ENCODE measurements around the gene TANGO2. TPM values are rescaled to one million over a fixed set of nuclear protein-coding genes. Genes with fewer than 3 reads are reported as not detected.

Gene TANGO2
- total and polyA plus RNA-seq, 2 of the 8 experiments (the other 6 are each of a cell fraction or from before 2014, with no cell fraction given) = 10.1 to 18.4 TPM

GRCh38 chr22:19974935-19975706 lies 45.8 kb upstream of the TANGO2 start:
- 76% methylated on average over 12 of the region's 13 CpGs; no CpG with 5 or more reads in 1 of the 2 experiments for WGBS, 2 experiments (ENCODE audit: extremely low coverage in 1 of 2, insufficient coverage in 1 of 2, insufficient read length in 1 of 2, insufficient replicate concordance in 2 of 2, low coverage in 1 of 2, low lambda C conversion rate in 2 of 2, missing lambda C conversion rate in 1 of 2)
- POLR2A ChIA-PET (ENCODE audit: partially characterized antibody) = interaction anchor here (0.8 to 2.6 kb wide), 8 partner anchors 11 to 146 kb away, joined by 3 to 13 read pairs (median 3); partner anchors contain the start of gene DGCR8
- H3K4me2 ChIP-seq (ENCODE audit: insufficient read depth in 1 of 2, low read depth in 2 of 2, low read length in 2 of 2) = peak overlapping the region; percentile 20 to 55; a peak in 2 of 4 replicates

More at GRCh38 chr22:19974935-19975706, 45.8 kb upstream of the TANGO2 start:
- H2BK15ac ChIP-seq (ENCODE audit: low read length) = 0 out of 2 replicates have a peak overlapping the region, but pooled peaks have one; percentile 3
- no peak overlapping the region for H4K5ac ChIP-seq (ENCODE audit: insufficient read length, low read depth, low read length)
- no peak overlapping the region for H3K4ac ChIP-seq (replicated peaks; ENCODE audit: insufficient read length, low read depth, low read length)
- peak overlapping the region; percentile 18 for H4K91ac ChIP-seq (replicated peaks; ENCODE audit: insufficient read length, low read length)
- peak overlapping the region; percentile 41; the same call in 1 of the 2 replicates for H2AK5ac ChIP-seq (ENCODE audit: low read depth, low read length)
- no peaks in the 10 kb centered on the region for H3K9me3 ChIP-seq (ENCODE audit: insufficient read depth in 2 of 2, low read depth in 1 of 2, low read length in 1 of 2)
- H3K9ac ChIP-seq (replicated peaks in 1 of 4; ENCODE audit: extremely low read depth in 1 of 4, low read depth in 3 of 4, low read length in 3 of 4) = peak overlapping the region in 3 of 4 experiments; percentile 6 to 51 (median 21); a peak in 5 of 7 replicates
- peaks cover 7 to 42% (median 15%) of the 10 kb centered on the region in 4 experiments; a peak in 6 of 8 replicates for H3K36me3 ChIP-seq (ENCODE audit: control insufficient read depth in 2 of 4, insufficient read depth in 4 of 4, low read length in 3 of 4)
- peak overlapping the region; percentile 50; the same call in 1 of the 2 replicates for H2BK12ac ChIP-seq (ENCODE audit: low read depth, low read length)
- no peaks in the 10 kb centered on the region for H3K79me1 ChIP-seq (ENCODE audit: low read depth, low read length)
- no peak overlapping the region for H3K23ac ChIP-seq (ENCODE audit: insufficient read length)
- H2BK120ac ChIP-seq (replicated peaks; ENCODE audit: low read depth, low read length) = no peak overlapping the region
- H3K79me2 ChIP-seq (ENCODE audit: control insufficient read depth in 1 of 2, insufficient read depth in 2 of 2, low read length in 2 of 2) = no peaks in the 10 kb centered on the region
- peak overlapping the region; percentile 81 for H3K27ac ChIP-seq (ENCODE audit: low read depth, low read length)
- DNase-seq (ENCODE audit: low read depth in 1 of 2, low spot score in 2 of 2) = no peak
- H3K56ac ChIP-seq (replicated peaks; ENCODE audit: insufficient read length, low read depth, low read length) = no peak overlapping the region
- H3K14ac ChIP-seq (ENCODE audit: insufficient read length) = no peak overlapping the region
- no peaks in the 10 kb centered on the region for H3K27me3 ChIP-seq (replicated peaks in 1 of 4; ENCODE audit: control insufficient read depth in 3 of 4, extremely low read depth in 1 of 4, insufficient read depth in 3 of 4, low read length in 3 of 4)
- peaks cover 3 to 15% (median 13%) of the 10 kb centered on the region in 4 experiments; a peak in 6 of 7 replicates for H3K4me1 ChIP-seq (replicated peaks in 1 of 4; ENCODE audit: control insufficient read depth in 3 of 4, insufficient read depth in 4 of 4, low read length in 3 of 4)
- peak overlapping the region in 2 of 4 experiments; percentile 5 to 7; a peak in 2 of 8 replicates for H3K4me3 ChIP-seq (ENCODE audit: extremely low read depth in 1 of 4, insufficient read depth in 2 of 4, low read depth in 3 of 4, low read length in 4 of 4)
- no peak overlapping the region for H2AFZ ChIP-seq (ENCODE audit: low read length)
- peaks cover 11 to 22% of the 10 kb centered on the region in 2 experiments for H4K20me1 ChIP-seq (replicated peaks in 1 of 2; ENCODE audit: control insufficient read depth in 1 of 2, insufficient read depth in 2 of 2, low read length in 2 of 2)
- CTCF ChIA-PET (ENCODE audit: partially characterized antibody) = interaction anchor here (0.7 to 16.2 kb wide), 8 partner anchors 10 to 143 kb away, joined by 3 to 369 read pairs (median 7); partner anchors contain the start of gene TRMT2A
- TF ChIP-seq RNF2 (IDR thresholded peaks at IDR 0.05; ENCODE audit: borderline replicate concordance, low read depth, low read length, missing control alignments, poor library complexity, severe bottlenecking) (no peak), SIN3A (conservative IDR thresholded peaks at IDR 0.05 in 1 of 2, IDR thresholded peaks at IDR 0.05 in 1 of 2; ENCODE audit: low read depth in 1 of 2, low read length in 2 of 2) (peak in 1 of 2 experiments; percentile 3; a peak in 1 of 4 replicates)
- no peak overlapping the region; the same call in 1 of the 2 replicates for H3K18ac ChIP-seq (ENCODE audit: extremely low read depth, low read length)
- no peak overlapping the region for H2BK20ac ChIP-seq (ENCODE audit: low read length)
- H3K23me2 ChIP-seq (ENCODE audit: low read depth, low read length) = no peaks in the 10 kb centered on the region; the same call in 1 of the 2 replicates
- peak overlapping the region; percentile 43 for H4K8ac ChIP-seq (ENCODE audit: extremely low read depth, insufficient read depth, low read length)
- H2BK5ac ChIP-seq (ENCODE audit: low read depth, low read length) = peak overlapping the region; percentile 86
- no peak for FAIRE-seq

All from H1 (cell line).